Fibroblast of mammary gland (primary cell): Measurements from ENCODE around the gene HEATR9.

Experiments used
- DNase-seq: peaks from one replicate; pipeline ENCODE4 v3.0.0-alpha.2; 2010; ENCODE audit warnings: low read depth
- H3K4me3 ChIP-seq: 2 replicates; pipeline ENCODE4 v1.5.1; 2011; ENCODE audit warnings: low read depth, mild to moderate bottlenecking, low read length, moderate library complexity; ENCODE audit not compliant: control insufficient read depth
- CTCF ChIP-seq: conservative IDR thresholded peaks from 2 replicates; pipeline ENCODE4 v1.5.1; 2011; ENCODE audit warnings: low read depth, low read length, inconsistent platforms; ENCODE audit not compliant: control insufficient read depth, insufficient read depth

HEATR9 gene

GRCh38 chr17:35841101-35841500, 27.6 kb downstream of the HEATR9 start:
- DNase-seq, result no peak
- no peak for TF ChIP-seq CTCF
- no peak overlapping the region for H3K4me3 ChIP-seq

DNA sequence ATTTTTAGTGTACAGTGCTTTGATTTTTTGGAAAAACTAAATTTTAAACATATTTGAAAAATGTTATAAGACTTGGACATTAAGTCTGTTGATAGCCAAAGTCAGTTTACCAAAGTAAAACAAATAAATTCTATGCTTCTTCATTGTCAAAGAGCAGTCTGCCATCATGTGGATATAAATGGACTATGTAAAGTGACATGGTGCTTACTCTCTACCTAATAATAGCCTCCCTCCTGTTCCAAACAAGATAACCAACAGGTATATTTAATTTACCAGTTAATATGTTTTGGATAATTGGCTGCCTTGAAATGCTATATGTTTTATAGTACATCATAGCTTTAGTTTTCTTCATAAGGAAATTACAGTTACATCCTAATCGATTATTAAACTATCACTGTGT, 43.5 kb downstream of the HEATR9 start:
- no peak overlapping the region for H3K4me3 ChIP-seq
- no peak for TF ChIP-seq CTCF
- DNase-seq, result no peak

DNA sequence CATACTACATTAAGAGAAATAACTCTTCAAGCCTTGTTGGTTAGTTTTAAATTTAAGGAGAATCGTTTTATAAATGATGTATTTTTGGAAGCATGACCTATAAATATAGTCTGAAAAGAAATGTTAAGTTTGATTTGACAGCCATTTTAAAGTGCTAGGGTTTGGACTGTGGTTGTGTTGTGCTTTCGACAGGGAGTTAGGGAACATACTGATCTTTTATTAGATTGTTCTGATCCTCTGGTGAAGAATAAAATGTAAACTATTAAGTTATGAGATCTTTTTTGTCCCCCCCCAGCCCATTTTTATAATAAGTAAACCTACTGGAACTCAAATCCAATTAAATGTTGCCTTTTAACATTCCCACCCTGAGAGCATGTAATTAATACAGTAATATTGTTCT, 47.4 kb downstream of the HEATR9 start:
- DNase-seq, result no peak
- no peak overlapping the region for H3K4me3 ChIP-seq
- no peak for TF ChIP-seq CTCF

- no peak for DNase-seq
- no peak for TF ChIP-seq CTCF
- no peak overlapping the region for H3K4me3 ChIP-seq
Observed at GRCh38 chr17:35819455-35819854, 49.2 kb downstream of the HEATR9 start.

- DNase-seq, result no peak
- TF ChIP-seq CTCF, result no peak
- no peak overlapping the region for H3K4me3 ChIP-seq
Observed at GRCh38 chr17:35817196-35817595, 51.5 kb downstream of the HEATR9 start.

DNA sequence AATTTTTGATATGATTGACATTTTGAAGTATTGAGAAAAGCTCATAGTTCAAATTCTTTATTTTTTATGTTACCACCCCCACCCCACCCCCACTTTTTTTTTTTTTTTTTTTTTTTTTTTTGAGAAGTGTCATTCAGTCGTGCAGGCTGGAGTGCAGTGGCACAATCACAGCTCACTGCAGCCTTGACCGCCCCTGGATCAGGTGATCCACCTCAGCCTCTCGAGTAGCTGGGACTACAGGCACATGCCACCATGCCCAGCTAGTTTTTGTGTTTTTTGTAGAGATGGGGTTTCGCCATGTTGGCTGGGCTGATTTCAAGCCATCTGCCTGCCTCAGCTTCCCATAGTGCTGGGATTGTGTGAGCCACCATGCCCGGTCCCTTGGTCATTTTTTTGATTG, 52.0 kb downstream of the HEATR9 start:
- no peak overlapping the region for H3K4me3 ChIP-seq
- no peak for DNase-seq

More for the DNA sequence above, 52.0 kb downstream of the HEATR9 start:
- no peak for TF ChIP-seq CTCF
